Hindlimb muscle (tissue), 1 donor: ENCODE results near the gene ADH1A. TPM values are rescaled to one million over a fixed set of nuclear protein-coding genes. Genes with fewer than 3 reads are reported as not detected.
A peak's percentile ranks its signal among the peaks of the same experiment; 100 is the strongest.
"Not testable (repeated sequence)": the region's sequence is repeated elsewhere in the genome, so short reads cannot be mapped to it uniquely, and the experiment has no call there.

Experiments
- DNase-seq: peaks from one replicate; pipeline ENCODE4 v3.0.0-alpha.2; 2013
- polyA plus RNA-seq: library from polyadenylated mRNA; unstranded; fragments of 120-200 nt; gene quantifications from one replicate; pipeline ENCODE4 v1.2.1, GENCODE V29; 2013; ENCODE audit not compliant: insufficient read length

ADH1A gene
- polyA plus RNA-seq, 1 donor, result 0.88 TPM

- peak; percentile 73 for DNase-seq
Measured at GRCh38 chr4:99276417-99276816, 14.4 kb downstream of the ADH1A start.

- no peak for DNase-seq
Measured at GRCh38 chr4:99275885-99276284, 14.9 kb downstream of the ADH1A start.

- no peak for DNase-seq
Measured at GRCh38 chr4:99275050-99275449, 15.7 kb downstream of the ADH1A start.

- no peak for DNase-seq
Measured at GRCh38 chr4:99273704-99274103, 17.1 kb downstream of the ADH1A start.

DNA sequence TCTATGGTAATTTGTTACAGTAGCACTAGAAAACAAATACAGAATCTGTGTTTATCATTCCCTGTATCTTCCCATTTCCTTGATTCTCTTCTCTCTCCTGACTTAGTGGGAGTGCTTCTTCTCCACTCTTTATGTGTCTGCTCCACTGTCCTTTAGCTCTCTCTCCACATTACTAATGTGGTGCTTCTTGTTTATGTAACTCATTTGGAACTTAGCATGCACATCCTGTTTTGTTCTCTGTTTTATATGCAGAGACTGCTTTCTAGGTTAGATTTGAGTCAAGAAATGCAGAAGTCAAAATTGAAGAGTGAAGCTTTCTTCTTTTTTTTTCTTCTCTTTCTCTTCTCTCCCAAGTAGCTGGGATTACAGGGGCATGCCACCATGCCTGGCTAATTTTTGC is 25.9 kb downstream of the ADH1A start:
- DNase-seq, result no peak

GRCh38 chr4:99252746-99253145 is 38.0 kb downstream of the ADH1A start:
- no peak for DNase-seq

- DNase-seq, result no peak
Measured at GRCh38 chr4:99248714-99249113, 42.1 kb downstream of the ADH1A start.

DNA sequence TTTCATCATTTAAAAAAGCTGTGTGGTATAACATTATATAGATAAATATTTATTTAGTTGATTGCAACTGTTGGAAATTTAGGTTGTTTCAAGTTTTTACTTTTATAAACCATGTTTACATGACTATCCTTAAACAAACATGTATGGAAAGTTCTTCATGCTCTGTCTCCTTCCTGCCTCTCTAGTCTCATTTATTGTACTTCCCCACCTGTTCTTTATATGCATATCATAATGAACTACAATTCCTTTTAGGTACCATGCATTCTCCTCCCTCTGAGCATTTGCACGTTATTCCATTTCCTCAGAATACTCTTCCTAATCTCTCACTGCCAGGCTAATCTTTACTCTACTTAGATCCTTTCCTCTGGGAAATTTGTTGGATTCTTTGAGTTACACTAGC is 54.8 kb downstream of the ADH1A start:
- no peak for DNase-seq

GRCh38 chr4:99234331-99235010 is 56.3 kb downstream of the ADH1A start:
- DNase-seq, result no peak

- not testable (repeated sequence) for DNase-seq
Measured at GRCh38 chr4:99233397-99233796, 57.4 kb downstream of the ADH1A start.

GRCh38 chr4:99228706-99229105 is 62.1 kb downstream of the ADH1A start:
- DNase-seq, result not testable (repeated sequence)

DNA sequence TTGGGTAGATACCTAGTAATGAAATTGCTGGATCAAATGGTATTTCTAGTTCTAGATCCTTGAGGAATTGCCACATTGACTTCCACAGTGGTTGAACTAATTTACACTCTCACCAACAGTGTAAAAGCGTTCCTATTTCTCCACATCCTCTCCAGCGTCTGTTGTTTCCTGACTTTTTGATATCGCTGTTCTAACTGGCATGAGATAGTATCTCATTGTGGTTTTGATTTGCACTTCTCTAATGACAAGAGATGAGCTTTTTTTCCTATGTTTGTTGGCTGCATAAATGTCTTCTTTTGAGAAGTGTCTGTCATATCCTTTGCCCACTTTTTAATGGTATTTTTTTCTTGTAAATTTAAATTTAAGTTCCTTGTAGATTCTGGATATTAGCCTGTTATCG is 63.1 kb downstream of the ADH1A start:
- DNase-seq, result not testable (repeated sequence)

Other genes with a start within 250 kb of the ADH1A start
- 87.8 TPM for gene ADH5, start 202.2 kb downstream of the ADH1A start, polyA plus RNA-seq
- gene ADH4, start 146.7 kb downstream of the ADH1A start, polyA plus RNA-seq, result not detected
- gene ADH6, start 71.7 kb downstream of the ADH1A start, polyA plus RNA-seq, result 0.35 TPM
- 10.2 TPM for gene ADH1B, start 30.4 kb upstream of the ADH1A start, polyA plus RNA-seq
- gene ADH1C, start 61.8 kb upstream of the ADH1A start, polyA plus RNA-seq, result 7.0 TPM
- not detected for gene ADH7, start 144.4 kb upstream of the ADH1A start, polyA plus RNA-seq
- gene C4orf17, start 220.0 kb upstream of the ADH1A start, polyA plus RNA-seq, result not detected